Activated naive CD8-positive, alpha-beta T cell treated with anti-CD3 and anti-CD28 coated beads, Interleukin-2, amount 50 U/mL, for 24 hours (primary cell): ENCODE data around the gene PIAS1.
"Not testable (repeated sequence)": the region's sequence is repeated elsewhere in the genome, so short reads cannot be mapped to it uniquely, and the experiment has no call there.

Experiments
- ATAC-seq: fragments of 150-1000 bp; cut with Tn5 transposase; one replicate; pipeline ENCODE4 v1.10.0; 2021
- DNase-seq: peaks from one replicate; pipeline ENCODE4 v3.0.0; 2021
- H3K27ac Mint-ChIP-seq: one replicate; pipeline ENCODE4 v1.8.0; 2021; ENCODE audit warnings: mild to moderate bottlenecking, mixed read lengths
- H3K27me3 Mint-ChIP-seq: one replicate; pipeline ENCODE4 v1.8.0; 2021; ENCODE audit warnings: mixed read lengths
- H3K36me3 Mint-ChIP-seq: one replicate; pipeline ENCODE4 v1.8.0; 2021; ENCODE audit warnings: low read depth, mixed read lengths
- H3K4me1 Mint-ChIP-seq: one replicate; pipeline ENCODE4 v1.8.0; 2021; ENCODE audit warnings: mixed read lengths
- H3K4me3 Mint-ChIP-seq: one replicate; pipeline ENCODE4 v1.8.0; 2021; ENCODE audit warnings: mild to moderate bottlenecking, moderate library complexity, mixed read lengths
- H3K9me3 Mint-ChIP-seq: one replicate; pipeline ENCODE4 v1.8.0; 2021; ENCODE audit warnings: mixed read lengths

PIAS1 gene

GRCh38 chr15:68053701-68054627 is at the start of gene PIAS1:
TSS of gene PIAS1 (plus strand) at chr15:68054315. CDS start at chr15:68054327, 12 bp downstream.
- Mint-ChIP-seq H3K4me3 (peak within 1 kb of the TSS; percentile 92), H3K27me3 (peaks cover 5% of the 10 kb centered on the region), H3K27ac (peak within 1 kb of the TSS; percentile 89), H3K9me3 (no peaks in the 10 kb centered on the region), H3K4me1 (peaks cover 49% of the 10 kb centered on the region), H3K36me3 (peaks cover 3% of the 10 kb centered on the region)
- ATAC-seq (peak; percentile 93), DNase-seq (peak; percentile 95)

- not testable (repeated sequence) for H3K4me1 Mint-ChIP-seq, H3K4me3 Mint-ChIP-seq, ATAC-seq, H3K36me3 Mint-ChIP-seq, H3K27ac Mint-ChIP-seq, H3K27me3 Mint-ChIP-seq, DNase-seq
- H3K9me3 Mint-ChIP-seq: peaks cover 15% of the 10 kb centered on the region
Measured at GRCh38 chr15:68007642-68008041, 46.5 kb upstream of the PIAS1 start.

- ATAC-seq (no peak), DNase-seq (no peak)
- Mint-ChIP-seq H3K4me3 (no peak overlapping the region), H3K4me1 (peaks cover 2% of the 10 kb centered on the region), H3K27me3 (peaks cover 4% of the 10 kb centered on the region), H3K27ac (no peak overlapping the region), H3K36me3 (peaks cover 2% of the 10 kb centered on the region), H3K9me3 (peaks cover 15% of the 10 kb centered on the region)
Measured at GRCh38 chr15:68010361-68011153, 43.6 kb upstream of the PIAS1 start.

GRCh38 chr15:68012911-68013310 is 41.2 kb upstream of the PIAS1 start:
- Mint-ChIP-seq H3K27me3 (peaks cover 4% of the 10 kb centered on the region), H3K36me3 (no peaks in the 10 kb centered on the region), H3K27ac (no peak overlapping the region), H3K4me3 (no peak overlapping the region), H3K4me1 (peaks cover 2% of the 10 kb centered on the region), H3K9me3 (peaks cover 8% of the 10 kb centered on the region)
- ATAC-seq (no peak), DNase-seq (no peak)

- DNase-seq: no peak
- Mint-ChIP-seq H3K36me3 (no peaks in the 10 kb centered on the region), H3K27me3 (peaks cover 2% of the 10 kb centered on the region), H3K27ac (no peak overlapping the region), H3K9me3 (no peaks in the 10 kb centered on the region), H3K4me1 (peaks cover under 1% of the 10 kb centered on the region), H3K4me3 (no peak overlapping the region)
- ATAC-seq: no peak
Measured at GRCh38 chr15:68014219-68014618, 39.9 kb upstream of the PIAS1 start.

GRCh38 chr15:68015244-68015643 is 38.9 kb upstream of the PIAS1 start:
- DNase-seq (no peak), ATAC-seq (no peak)
- Mint-ChIP-seq H3K27me3 (peaks cover 2% of the 10 kb centered on the region), H3K9me3 (no peaks in the 10 kb centered on the region), H3K27ac (no peak overlapping the region), H3K4me3 (no peak overlapping the region), H3K36me3 (no peaks in the 10 kb centered on the region), H3K4me1 (peaks cover 1% of the 10 kb centered on the region)

GRCh38 chr15:68017201-68017600 is 36.9 kb upstream of the PIAS1 start:
- peaks cover 1% of the 10 kb centered on the region for H3K4me1 Mint-ChIP-seq
- DNase-seq (no peak), ATAC-seq (no peak)
- H3K27ac Mint-ChIP-seq: no peak overlapping the region
- no peak overlapping the region for H3K4me3 Mint-ChIP-seq
- no peaks in the 10 kb centered on the region for H3K9me3 Mint-ChIP-seq
- H3K27me3 Mint-ChIP-seq: peaks cover 2% of the 10 kb centered on the region
- no peaks in the 10 kb centered on the region for H3K36me3 Mint-ChIP-seq

- H3K36me3 Mint-ChIP-seq: no peaks in the 10 kb centered on the region
- H3K27me3 Mint-ChIP-seq: no peaks in the 10 kb centered on the region
- DNase-seq (no peak), ATAC-seq (no peak)
- no peaks in the 10 kb centered on the region for H3K9me3 Mint-ChIP-seq
- H3K4me1 Mint-ChIP-seq: peaks cover 1% of the 10 kb centered on the region
- no peak overlapping the region for H3K4me3 Mint-ChIP-seq
- H3K27ac Mint-ChIP-seq: no peak overlapping the region
Measured at GRCh38 chr15:68018797-68019444, 35.2 kb upstream of the PIAS1 start.

GRCh38 chr15:68019814-68020525 is 34.1 kb upstream of the PIAS1 start:
- no peak overlapping the region for H3K27ac Mint-ChIP-seq

GRCh38 chr15:68020685-68021084 is 33.4 kb upstream of the PIAS1 start:
- Mint-ChIP-seq H3K4me1 (peaks cover 1% of the 10 kb centered on the region), H3K27me3 (no peaks in the 10 kb centered on the region), H3K36me3 (no peaks in the 10 kb centered on the region), H3K4me3 (no peak overlapping the region), H3K27ac (no peak overlapping the region), H3K9me3 (no peaks in the 10 kb centered on the region)
- ATAC-seq (no peak), DNase-seq (no peak)

More at GRCh38 chr15:68019814-68020525, 34.1 kb upstream of the PIAS1 start:
- Mint-ChIP-seq H3K27me3 (no peaks in the 10 kb centered on the region), H3K9me3 (no peaks in the 10 kb centered on the region), H3K4me1 (peaks cover 1% of the 10 kb centered on the region), H3K36me3 (no peaks in the 10 kb centered on the region), H3K4me3 (no peak overlapping the region)
- DNase-seq (no peak), ATAC-seq (no peak)

GRCh38 chr15:68022061-68022460 is 32.1 kb upstream of the PIAS1 start:
- Mint-ChIP-seq H3K4me3 (no peak overlapping the region), H3K27me3 (no peaks in the 10 kb centered on the region), H3K27ac (no peak overlapping the region)

GRCh38 chr15:68023307-68024101 is 30.6 kb upstream of the PIAS1 start:
- no peak for ATAC-seq
- H3K9me3 Mint-ChIP-seq: no peaks in the 10 kb centered on the region
- no peak for DNase-seq
- no peak overlapping the region for H3K27ac Mint-ChIP-seq
- peaks cover 7% of the 10 kb centered on the region for H3K4me1 Mint-ChIP-seq
- no peaks in the 10 kb centered on the region for H3K36me3 Mint-ChIP-seq
- no peaks in the 10 kb centered on the region for H3K27me3 Mint-ChIP-seq
- H3K4me3 Mint-ChIP-seq: no peak overlapping the region

More at GRCh38 chr15:68022061-68022460, 32.1 kb upstream of the PIAS1 start:
- Mint-ChIP-seq H3K4me1 (peaks cover 7% of the 10 kb centered on the region), H3K9me3 (no peaks in the 10 kb centered on the region), H3K36me3 (no peaks in the 10 kb centered on the region)
- DNase-seq: no peak
- ATAC-seq: no peak

- Mint-ChIP-seq H3K4me1 (peaks cover 5% of the 10 kb centered on the region), H3K27ac (no peak overlapping the region), H3K9me3 (no peaks in the 10 kb centered on the region), H3K36me3 (no peaks in the 10 kb centered on the region), H3K27me3 (peaks cover 3% of the 10 kb centered on the region), H3K4me3 (no peak overlapping the region)
- no peak for DNase-seq
- no peak for ATAC-seq
Measured at GRCh38 chr15:68025835-68026424, 28.2 kb upstream of the PIAS1 start.
